Germinal center (tissue), 1 donor: ENCODE measurements around the gene NECAB3.
"Not testable (repeated sequence)": the region's sequence is repeated elsewhere in the genome, so short reads cannot be mapped to it uniquely, and the experiment has no call there.

Experiments
- DNase-seq: peaks from one replicate; pipeline ENCODE4 v3.0.0; 2012; ENCODE audit warnings: mixed read lengths, low spot score

Gene NECAB3

GRCh38 chr20:33674294-33675135 is at the start of gene NECAB3:
TSS of gene NECAB3 (minus strand) at chr20:33674428. CDS start at chr20:33674352, 76 bp downstream.
- DNase-seq = peak; percentile 80

- DNase-seq = no peak
Measured at GRCh38 chr20:33721391-33722140, 47.3 kb upstream of the NECAB3 start.

DNA sequence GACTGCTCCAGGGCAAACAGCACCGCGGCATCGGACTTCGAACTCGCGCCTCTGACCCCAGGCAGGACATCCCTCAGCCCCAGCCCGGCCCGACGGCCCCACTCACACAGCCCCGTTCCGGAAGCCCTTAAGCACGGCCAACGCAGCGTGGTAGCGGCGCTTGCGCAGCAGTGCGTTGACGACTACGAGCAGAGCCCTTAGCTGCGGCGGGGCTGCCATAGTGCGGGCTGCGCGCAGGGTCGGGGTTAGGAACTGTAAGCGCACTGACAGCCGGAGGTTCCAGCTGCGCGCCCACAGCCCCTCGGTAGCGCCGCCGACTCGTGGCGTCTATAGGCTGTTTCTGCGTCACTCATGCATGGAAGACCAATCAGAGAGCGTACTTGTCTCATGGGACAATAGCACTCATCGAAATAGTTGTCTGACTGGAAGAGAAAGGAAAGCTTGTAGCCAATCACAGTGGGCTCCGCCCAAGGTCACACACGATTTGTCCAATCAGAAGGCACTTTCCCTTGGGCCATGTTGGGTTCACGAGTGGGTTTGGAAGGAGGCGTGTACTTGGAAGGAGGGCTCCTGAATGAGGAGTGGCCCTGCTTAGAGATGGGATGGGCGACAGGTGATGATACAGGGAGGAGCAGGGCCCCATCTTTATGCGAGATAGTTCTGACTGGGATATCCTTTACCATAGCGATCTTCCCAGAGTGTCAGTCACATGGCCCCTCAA is 45.9 kb upstream of the NECAB3 start, which contains the start of gene PXMP4:
Gene PXMP4 (minus strand): TSS at position 322 of the 721 bp plus-strand sequence. CDS start 103 bp downstream, at position 219.
- DNase-seq = peak; percentile 96

- no peak for DNase-seq
Measured at GRCh38 chr20:33719277-33719988, 45.2 kb upstream of the NECAB3 start.

DNA sequence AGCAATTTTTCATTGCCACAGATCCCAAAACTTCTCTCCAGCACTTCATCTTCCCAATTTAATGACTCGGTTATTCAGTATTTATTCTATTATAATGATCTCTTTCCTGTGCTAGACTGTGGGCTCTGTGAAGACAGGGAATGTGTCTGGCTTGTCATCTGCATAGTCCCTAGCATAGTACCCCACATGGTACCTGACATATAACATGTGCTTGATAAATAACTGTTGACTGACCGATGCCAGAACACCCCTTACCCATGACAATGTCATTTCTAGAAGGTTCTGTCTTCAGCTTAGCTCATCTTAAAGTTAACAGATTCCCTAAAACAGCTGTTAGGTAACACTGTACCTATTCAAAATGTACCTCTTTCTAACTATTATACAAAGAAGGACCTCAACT is 42.3 kb upstream of the NECAB3 start:
- DNase-seq = no peak

- no peak for DNase-seq
Measured at GRCh38 chr20:33713865-33714367, 39.7 kb upstream of the NECAB3 start.

GRCh38 chr20:33711446-33711738 is 37.2 kb upstream of the NECAB3 start:
- DNase-seq = no peak

DNA sequence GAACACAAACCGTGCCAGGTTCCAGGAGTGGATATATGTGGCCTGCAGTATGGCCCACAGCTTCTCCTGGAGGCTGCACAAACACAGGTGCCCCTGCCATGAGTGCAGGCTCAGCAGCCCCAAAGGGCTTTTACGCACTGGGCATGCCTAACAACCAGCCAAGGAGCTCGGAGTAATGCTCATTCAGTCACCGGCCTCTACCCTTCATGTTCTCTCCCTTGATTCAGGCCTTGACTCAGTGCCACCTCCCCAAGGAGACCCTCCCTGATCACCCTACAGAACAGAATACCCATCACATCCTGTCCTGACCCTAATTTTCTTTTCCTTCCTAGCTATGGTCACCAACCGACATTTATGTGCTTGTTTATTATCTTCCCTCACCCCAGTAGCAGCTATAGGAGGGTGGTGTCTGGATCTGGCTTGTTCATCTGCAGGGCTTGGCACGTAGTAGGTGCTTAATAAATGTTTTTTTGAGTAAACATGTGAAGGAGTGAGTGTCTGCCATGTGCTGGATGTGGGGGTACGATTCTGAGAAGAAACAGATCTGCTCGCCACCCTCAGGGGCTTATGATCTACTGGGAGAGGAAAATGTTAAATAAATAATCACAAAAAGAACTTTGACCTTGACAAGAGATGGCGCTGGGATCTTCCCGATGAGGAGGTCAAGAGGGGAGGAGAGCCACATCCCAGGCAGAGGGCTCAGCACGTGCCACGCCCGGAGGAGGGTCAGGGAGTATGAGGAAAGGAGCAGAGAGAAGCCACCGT is 36.6 kb upstream of the NECAB3 start:
- no peak for DNase-seq

- no peak for DNase-seq
Measured at GRCh38 chr20:33709905-33710541, 35.8 kb upstream of the NECAB3 start.

DNA sequence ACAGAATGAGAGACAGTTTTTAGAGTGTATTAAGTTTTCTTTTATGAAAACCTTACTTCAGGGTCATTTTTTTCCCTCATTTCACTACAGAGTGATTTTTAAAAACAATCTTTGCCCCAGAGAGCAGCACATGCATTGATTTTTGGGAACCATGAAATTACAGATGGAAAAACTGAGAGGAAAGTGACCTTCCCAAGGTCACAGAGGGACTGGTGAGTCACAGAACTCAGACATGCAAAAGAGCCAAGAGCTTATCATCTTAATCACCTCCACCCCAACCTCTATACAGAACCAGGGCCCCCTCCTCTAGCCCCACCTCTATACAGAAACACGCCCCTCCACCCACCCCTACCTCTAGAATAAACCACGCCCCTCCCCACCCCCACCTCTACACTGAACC is 35.2 kb upstream of the NECAB3 start:
- DNase-seq = no peak

DNA sequence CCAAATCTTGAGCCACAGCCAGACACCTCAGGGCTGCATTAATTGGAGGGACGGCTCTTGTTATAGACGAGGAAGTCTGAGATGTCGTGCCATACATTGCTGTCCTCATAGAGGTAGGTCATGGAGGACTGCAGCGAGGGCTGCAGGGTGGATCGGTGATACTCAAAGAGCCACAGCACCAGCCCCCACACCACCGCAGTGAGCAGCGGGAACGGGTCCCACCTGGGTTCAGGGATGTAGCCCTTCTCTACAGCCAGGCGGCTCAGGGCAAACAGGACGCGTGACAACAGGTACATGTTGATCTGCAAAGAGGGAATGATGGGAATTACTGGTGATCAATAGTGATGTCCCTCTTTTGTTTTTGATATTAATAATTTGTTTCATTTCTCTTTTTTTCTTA is 33.4 kb upstream of the NECAB3 start:
- DNase-seq = no peak

DNA sequence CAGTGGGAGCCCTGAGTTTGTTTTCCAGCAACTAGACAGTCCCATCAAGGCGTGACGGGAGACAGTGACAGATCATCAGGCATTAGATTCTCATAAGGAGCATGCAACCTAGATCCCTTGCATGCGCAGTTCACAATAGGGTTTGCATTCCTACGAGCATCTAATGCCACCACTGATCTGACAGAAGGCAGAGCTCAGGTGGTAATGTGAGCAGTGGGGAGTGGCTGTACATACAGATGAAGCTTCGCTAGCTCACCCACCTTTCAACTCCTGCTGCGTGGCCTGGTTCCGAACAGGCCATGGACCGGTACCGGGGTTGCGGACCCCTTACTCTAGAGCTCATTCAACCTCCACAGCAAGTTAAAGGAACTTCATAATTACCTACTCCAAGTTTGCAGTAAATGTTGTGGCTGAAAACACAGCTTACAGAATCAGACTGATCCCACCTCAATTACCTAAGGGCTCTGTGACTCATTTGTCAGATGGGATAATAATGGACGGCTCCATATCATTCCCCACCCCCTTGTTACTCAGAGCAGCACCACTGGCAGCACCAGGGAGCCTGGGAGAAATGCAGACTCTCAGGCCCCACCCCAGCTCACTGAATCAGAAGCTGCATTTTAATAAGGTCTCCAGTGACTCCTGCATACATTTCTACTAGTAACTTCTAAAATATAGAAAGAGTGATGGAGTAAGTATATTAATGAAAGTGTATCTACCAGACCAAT is 30.1 kb upstream of the NECAB3 start:
- DNase-seq = no peak

DNA sequence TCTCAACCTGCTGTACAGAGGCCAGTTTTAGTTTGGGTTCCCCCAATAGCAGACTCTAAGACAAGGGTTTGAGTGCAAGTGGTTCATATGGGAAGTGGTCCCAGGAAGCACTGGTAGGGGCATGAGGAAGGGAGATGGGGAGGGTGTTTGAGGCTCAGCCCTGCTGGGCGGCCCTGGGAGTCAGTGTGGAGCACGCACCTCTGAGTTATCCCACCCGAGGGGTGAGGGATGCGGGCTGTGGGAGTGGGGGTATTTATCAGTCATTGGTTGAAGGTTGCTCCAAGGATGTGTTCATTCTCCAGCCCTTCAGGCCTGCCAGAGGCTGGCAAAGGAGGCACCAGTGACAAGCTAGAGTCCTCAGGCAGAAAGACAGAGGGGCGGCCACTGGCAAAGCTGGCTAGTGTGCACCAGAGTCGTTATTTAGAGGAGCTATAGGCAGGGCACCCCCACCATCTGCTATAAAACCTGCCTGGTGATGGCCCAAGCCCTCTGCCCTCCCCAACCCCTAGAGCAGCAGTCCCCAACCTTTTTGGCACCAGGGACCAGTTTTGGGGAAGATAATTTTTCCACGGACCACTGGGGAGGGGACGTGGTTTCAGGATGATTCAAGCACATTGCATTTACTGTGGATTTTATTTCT is 29.4 kb upstream of the NECAB3 start:
- no peak for DNase-seq

DNA sequence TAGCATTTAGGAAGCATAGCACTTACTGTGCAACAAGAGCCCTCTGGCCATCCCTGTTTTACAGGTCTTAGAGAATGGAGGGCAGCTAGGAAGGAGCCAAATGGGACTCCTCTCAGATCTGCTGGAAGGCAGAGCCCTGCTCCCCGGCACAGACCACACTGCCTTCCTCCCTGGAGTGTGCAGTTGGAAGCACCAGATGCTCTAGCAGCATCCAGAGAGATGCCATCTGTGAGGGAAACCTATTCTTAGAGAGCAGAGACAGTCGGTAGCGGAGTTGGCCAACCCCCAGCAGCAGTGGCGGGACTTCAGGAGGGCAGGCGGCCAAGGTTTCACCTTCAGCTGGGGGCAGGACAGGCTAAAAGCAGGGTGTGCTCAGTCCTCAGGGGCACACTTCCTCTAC is 28.6 kb upstream of the NECAB3 start:
- DNase-seq = no peak

DNA sequence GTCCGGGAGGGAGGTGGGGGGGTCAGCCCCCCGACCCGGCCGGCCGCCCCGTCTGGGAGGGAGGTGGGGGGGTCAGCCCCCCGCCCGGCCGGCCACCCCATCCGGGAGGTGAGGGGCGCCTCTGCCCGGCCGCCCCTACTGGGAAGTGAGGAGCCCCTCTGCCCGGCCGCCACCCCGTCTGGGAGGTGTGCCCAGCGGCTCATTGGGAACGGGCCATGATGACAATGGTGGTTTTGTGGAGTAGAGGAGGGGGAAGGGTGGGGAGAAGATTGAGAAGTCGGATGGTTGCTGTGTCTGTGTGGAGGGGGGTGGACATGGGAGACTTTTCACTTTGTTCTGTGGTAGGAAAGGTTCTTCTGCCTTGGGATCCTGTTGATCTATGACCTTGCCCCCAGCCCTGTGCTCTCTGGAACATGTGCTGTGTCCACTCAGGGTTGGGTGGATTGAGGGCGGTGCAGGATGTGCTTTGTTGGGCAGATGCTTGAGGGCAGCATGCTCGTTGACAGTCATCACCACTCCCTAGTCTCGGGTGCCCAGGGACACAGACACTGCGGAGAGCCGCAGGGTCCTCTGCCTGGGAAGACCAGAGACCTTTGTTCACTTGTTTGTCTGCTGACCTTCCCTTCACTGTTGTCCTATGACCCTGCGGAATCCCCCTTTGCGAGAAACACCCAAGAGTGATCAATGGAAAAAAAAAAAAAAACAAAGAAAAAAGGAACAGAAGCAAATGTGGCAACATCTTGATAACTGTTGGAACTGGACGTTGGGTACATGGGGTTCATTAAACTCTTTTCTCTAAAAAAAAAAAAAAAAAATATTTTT is 27.6 kb upstream of the NECAB3 start:
- no peak for DNase-seq

DNA sequence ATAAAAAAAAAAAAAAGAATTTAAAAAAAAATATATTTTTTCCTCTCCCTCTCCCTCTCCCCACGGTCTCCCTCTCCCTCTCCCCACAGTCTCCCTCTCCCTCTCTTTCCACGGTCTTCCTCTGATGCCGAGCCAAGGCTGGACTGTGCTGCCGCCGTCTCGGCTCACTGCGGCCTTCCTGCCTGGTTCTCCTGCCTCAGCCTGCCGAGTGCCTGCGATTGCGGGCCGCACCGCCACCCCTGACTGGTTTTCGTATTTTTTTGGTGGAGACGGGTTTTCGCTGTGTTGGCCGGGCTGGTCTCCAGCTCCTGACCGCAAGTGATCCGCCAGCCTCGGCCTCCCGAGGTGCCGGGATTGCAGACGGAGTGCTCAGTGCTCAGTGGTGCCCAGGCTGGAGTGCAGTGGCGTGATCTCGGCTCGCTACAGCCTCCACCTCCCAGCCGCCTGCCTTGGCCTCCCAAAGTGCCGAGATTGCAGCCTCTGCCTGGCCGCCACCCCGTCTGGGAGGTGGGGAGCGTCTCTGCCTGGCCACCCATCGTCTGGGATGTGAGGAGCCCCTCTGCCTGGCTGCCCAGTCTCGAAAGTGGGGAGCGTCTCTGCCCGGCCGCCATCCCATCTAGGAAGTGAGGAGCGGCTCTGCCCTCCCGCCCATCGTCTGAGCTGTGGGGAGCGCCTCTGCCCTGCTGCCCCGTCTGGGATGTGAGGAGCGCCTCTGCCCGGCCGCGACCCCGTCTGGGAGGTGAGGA is 26.6 kb upstream of the NECAB3 start:
- DNase-seq = not testable (repeated sequence)

- DNase-seq = not testable (repeated sequence)
Measured at GRCh38 chr20:33698966-33699365, 24.7 kb upstream of the NECAB3 start.

- DNase-seq = no peak
Measured at GRCh38 chr20:33697129-33697528, 22.9 kb upstream of the NECAB3 start.
